OCI-LY3 (cell line): ENCODE results near the gene SH2D2A.

ENCODE experiments used
- EZH2phosphoT487 ChIP-seq: fragments of 200-600 bp; shearing (Covaris generic); IDR thresholded peaks from 2 replicates; pipeline ENCODE4 v1.6.1; 2018; ENCODE audit warnings: antibody characterized with exemption, mixed run types, low read depth
- TF ChIP-seq, protein P1 (sequence below): fragments of 200-600, 300-600 bp; sonication (generic); IDR thresholded peaks from 2 replicates; pipeline ENCODE4 v1.5.1; 2014; ENCODE audit warnings: antibody characterized with exemption, low read length, low read depth

DNA sequence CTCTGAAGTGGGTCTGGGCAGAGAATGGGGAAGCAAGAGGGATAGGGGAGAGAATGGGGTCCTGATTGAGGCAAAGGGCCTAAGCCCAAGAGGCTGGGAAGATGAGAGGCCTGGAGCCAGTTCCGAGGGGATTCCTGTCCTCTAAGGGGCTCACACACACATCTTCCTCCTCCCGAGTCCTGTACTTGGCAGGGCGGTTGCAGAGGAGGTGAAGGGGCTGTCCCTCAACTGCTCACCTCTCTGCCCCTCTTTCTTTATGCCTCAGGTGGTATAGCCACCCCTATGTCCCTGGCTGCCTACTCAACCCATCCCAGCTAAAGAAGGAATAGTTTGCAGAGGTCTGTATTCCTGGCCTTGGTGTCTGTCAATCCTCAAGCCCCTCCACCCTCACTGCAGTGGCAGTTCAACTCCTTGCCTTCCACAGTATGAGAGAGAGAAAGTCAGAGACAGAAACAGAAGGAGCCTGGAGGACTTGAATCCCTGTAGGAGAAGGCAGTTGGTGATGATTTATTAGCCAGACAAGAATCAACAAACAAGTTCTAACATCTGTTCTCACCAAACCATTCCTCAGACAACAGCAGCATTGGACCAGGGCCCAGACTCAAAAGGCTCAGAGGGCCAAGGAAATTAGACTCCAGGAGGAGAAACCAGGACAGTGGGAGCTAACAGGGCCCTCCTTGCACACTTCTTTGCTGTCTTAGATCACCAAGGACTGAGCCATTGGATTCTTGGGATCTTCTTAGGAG lies 10.7 kb downstream of the SH2D2A start:
- TF ChIP-seq, protein P1, sequence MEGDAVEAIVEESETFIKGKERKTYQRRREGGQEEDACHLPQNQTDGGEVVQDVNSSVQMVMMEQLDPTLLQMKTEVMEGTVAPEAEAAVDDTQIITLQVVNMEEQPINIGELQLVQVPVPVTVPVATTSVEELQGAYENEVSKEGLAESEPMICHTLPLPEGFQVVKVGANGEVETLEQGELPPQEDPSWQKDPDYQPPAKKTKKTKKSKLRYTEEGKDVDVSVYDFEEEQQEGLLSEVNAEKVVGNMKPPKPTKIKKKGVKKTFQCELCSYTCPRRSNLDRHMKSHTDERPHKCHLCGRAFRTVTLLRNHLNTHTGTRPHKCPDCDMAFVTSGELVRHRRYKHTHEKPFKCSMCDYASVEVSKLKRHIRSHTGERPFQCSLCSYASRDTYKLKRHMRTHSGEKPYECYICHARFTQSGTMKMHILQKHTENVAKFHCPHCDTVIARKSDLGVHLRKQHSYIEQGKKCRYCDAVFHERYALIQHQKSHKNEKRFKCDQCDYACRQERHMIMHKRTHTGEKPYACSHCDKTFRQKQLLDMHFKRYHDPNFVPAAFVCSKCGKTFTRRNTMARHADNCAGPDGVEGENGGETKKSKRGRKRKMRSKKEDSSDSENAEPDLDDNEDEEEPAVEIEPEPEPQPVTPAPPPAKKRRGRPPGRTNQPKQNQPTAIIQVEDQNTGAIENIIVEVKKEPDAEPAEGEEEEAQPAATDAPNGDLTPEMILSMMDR = no peak
- TF ChIP-seq EZH2phosphoT487 = no peak
